Measurements from ENCODE around the gene NECTIN1.
"Not testable (repeated sequence)": the region's sequence is repeated elsewhere in the genome, so short reads cannot be mapped to it uniquely, and the experiment has no call there.

NECTIN1 gene

GRCh38 chr11:119618208-119618909 is 110.6 kb downstream of the NECTIN1 start:
- no peak for DNase-seq (ENCODE audit: low read depth in 2 of 2)

GRCh38 chr11:119617340-119617713 is 111.7 kb downstream of the NECTIN1 start:
- no peak for DNase-seq (ENCODE audit: low read depth in 2 of 2)

- DNase-seq (ENCODE audit: low read depth in 2 of 2), result no peak
Measured at GRCh38 chr11:119616586-119617339, 112.2 kb downstream of the NECTIN1 start.

GRCh38 chr11:119615882-119616196 is 113.2 kb downstream of the NECTIN1 start:
- DNase-seq (ENCODE audit: low read depth in 2 of 2), result no peak

- no peak for DNase-seq (ENCODE audit: low read depth in 2 of 2)
Measured at GRCh38 chr11:119615003-119615881, 113.8 kb downstream of the NECTIN1 start.

- no peak for DNase-seq (ENCODE audit: low read depth in 2 of 2)
Measured at GRCh38 chr11:119614222-119615002, 114.6 kb downstream of the NECTIN1 start.

- no peak for DNase-seq (ENCODE audit: low read depth in 2 of 2)
Measured at GRCh38 chr11:119612814-119613213, 116.2 kb downstream of the NECTIN1 start.

GRCh38 chr11:119610836-119611426 is 118.1 kb downstream of the NECTIN1 start:
- DNase-seq (ENCODE audit: low read depth in 2 of 2), result no peak

GRCh38 chr11:119608781-119609180 is 120.2 kb downstream of the NECTIN1 start:
- no peak for DNase-seq (ENCODE audit: low read depth in 2 of 2)

GRCh38 chr11:119608201-119608600 is 120.8 kb downstream of the NECTIN1 start:
- no peak for DNase-seq (ENCODE audit: low read depth in 2 of 2)

GRCh38 chr11:119607726-119608125 is 121.3 kb downstream of the NECTIN1 start:
- no peak for DNase-seq (ENCODE audit: low read depth in 2 of 2)

GRCh38 chr11:119605137-119605665 is 123.8 kb downstream of the NECTIN1 start:
- DNase-seq (ENCODE audit: low read depth in 2 of 2), result no peak

GRCh38 chr11:119602745-119603373 is 126.1 kb downstream of the NECTIN1 start:
- DNase-seq (ENCODE audit: low read depth in 2 of 2), result no peak

- DNase-seq (ENCODE audit: low read depth in 2 of 2), result no peak
Measured at GRCh38 chr11:119599864-119600541, 129.0 kb downstream of the NECTIN1 start.

GRCh38 chr11:119595941-119596340 is 133.1 kb downstream of the NECTIN1 start:
- not testable (repeated sequence) for DNase-seq (ENCODE audit: low read depth in 2 of 2)

- DNase-seq (ENCODE audit: low read depth in 2 of 2), result no peak
Measured at GRCh38 chr11:119594639-119595249, 134.3 kb downstream of the NECTIN1 start.

- no peak for DNase-seq (ENCODE audit: low read depth in 2 of 2)
Measured at GRCh38 chr11:119593346-119593745, 135.7 kb downstream of the NECTIN1 start.

GRCh38 chr11:119592642-119593041 is 136.4 kb downstream of the NECTIN1 start:
- no peak for DNase-seq (ENCODE audit: low read depth in 2 of 2)

- no peak for DNase-seq (ENCODE audit: low read depth in 2 of 2)
Measured at GRCh38 chr11:119591836-119592310, 137.1 kb downstream of the NECTIN1 start.

Measured in stimulated activated CD8-positive, alpha-beta memory T cell treated with anti-CD3 and anti-CD28 coated beads, Interleukin-15, amount 100 ng/mL, for 4 hours (primary cell).